ENCODE data around the gene TRIM7.

- TF ChIP-seq POLR2A (IDR thresholded peaks at IDR 0.05) (no peak), CTCF (IDR thresholded peaks at IDR 0.05) (no peak)
These were observed 15.2 kb upstream of the TRIM7 start for GRCh38 chr5:181220178-181220515.

Measured in adrenal gland (tissue), 5 donors.